T-helper 2 cell treated with Interferon-gamma antibody and Interleukin-4, amounts not matched to agents 5 μg/mL and 100 μg/mL, for 36 hours (primary cell): ENCODE data around the gene TNFSF4.

Experiments used
- DNase-seq: peaks from one replicate; pipeline ENCODE4 v3.0.0; 2021; ENCODE audit warnings: low spot score
- H3K27ac Mint-ChIP-seq: one replicate; pipeline ENCODE4 v1.8.0; 2021; ENCODE audit warnings: mild to moderate bottlenecking, mixed read lengths
- H3K27me3 Mint-ChIP-seq: one replicate; pipeline ENCODE4 v1.8.0; 2021; ENCODE audit warnings: low read depth, mixed read lengths
- H3K36me3 Mint-ChIP-seq: one replicate; pipeline ENCODE4 v1.8.0; 2021; ENCODE audit warnings: low read depth, mixed read lengths
- H3K4me1 Mint-ChIP-seq: one replicate; pipeline ENCODE4 v1.8.0; 2021; ENCODE audit warnings: low read depth, mixed read lengths
- H3K4me3 Mint-ChIP-seq: one replicate; pipeline ENCODE4 v1.8.0; 2022; ENCODE audit warnings: mild to moderate bottlenecking, moderate library complexity, mixed read lengths
- H3K9me3 Mint-ChIP-seq: one replicate; pipeline ENCODE4 v1.8.0; 2021; ENCODE audit warnings: mixed read lengths

TNFSF4 gene

GRCh38 chr1:173134800-173135199, 72.3 kb downstream of the TNFSF4 start:
- Mint-ChIP-seq H3K27me3 (peaks cover 7% of the 10 kb centered on the region), H3K27ac (no peak overlapping the region), H3K9me3 (peaks cover 5% of the 10 kb centered on the region), H3K36me3 (no peaks in the 10 kb centered on the region), H3K4me3 (no peak overlapping the region), H3K4me1 (no peaks in the 10 kb centered on the region)
- no peak for DNase-seq

- no peak overlapping the region for H3K4me3 Mint-ChIP-seq
- H3K4me1 Mint-ChIP-seq = no peaks in the 10 kb centered on the region
- H3K27ac Mint-ChIP-seq = no peak overlapping the region
These were observed 73.1 kb downstream of the TNFSF4 start for GRCh38 chr1:173134029-173134428.

More at GRCh38 chr1:173134029-173134428, 73.1 kb downstream of the TNFSF4 start:
- Mint-ChIP-seq H3K9me3 (peaks cover 5% of the 10 kb centered on the region), H3K36me3 (no peaks in the 10 kb centered on the region), H3K27me3 (peaks cover 4% of the 10 kb centered on the region)
- DNase-seq = no peak
